Fibroblast of lung (primary cell): Measurements from ENCODE around the gene NLRC5.

Experiments
- EZH2 ChIP-seq: IDR thresholded peaks from 2 replicates; pipeline ENCODE4 v1.5.1; 2012; ENCODE audit warnings: low read length, control low read depth, mild to moderate bottlenecking; ENCODE audit errors: missing control alignments
- TF ChIP-seq, protein P1 (sequence below), 2 donors: IDR thresholded peaks in 1 of 2; conservative IDR thresholded peaks in 1 of 2; 1 replicate in 1 of 2; 2 replicates in 1 of 2; pipeline ENCODE4 v1.5.1; 2011 to 2012; ENCODE audit warnings: low read length in 2 of 2, control low read depth in 1 of 2, inconsistent platforms in 1 of 2, low read depth in 1 of 2, mild to moderate bottlenecking in 1 of 2

GRCh38 chr16:56999409-57000270 lies 10.3 kb downstream of the NLRC5 start:
- TF ChIP-seq, protein P1, sequence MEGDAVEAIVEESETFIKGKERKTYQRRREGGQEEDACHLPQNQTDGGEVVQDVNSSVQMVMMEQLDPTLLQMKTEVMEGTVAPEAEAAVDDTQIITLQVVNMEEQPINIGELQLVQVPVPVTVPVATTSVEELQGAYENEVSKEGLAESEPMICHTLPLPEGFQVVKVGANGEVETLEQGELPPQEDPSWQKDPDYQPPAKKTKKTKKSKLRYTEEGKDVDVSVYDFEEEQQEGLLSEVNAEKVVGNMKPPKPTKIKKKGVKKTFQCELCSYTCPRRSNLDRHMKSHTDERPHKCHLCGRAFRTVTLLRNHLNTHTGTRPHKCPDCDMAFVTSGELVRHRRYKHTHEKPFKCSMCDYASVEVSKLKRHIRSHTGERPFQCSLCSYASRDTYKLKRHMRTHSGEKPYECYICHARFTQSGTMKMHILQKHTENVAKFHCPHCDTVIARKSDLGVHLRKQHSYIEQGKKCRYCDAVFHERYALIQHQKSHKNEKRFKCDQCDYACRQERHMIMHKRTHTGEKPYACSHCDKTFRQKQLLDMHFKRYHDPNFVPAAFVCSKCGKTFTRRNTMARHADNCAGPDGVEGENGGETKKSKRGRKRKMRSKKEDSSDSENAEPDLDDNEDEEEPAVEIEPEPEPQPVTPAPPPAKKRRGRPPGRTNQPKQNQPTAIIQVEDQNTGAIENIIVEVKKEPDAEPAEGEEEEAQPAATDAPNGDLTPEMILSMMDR (conservative IDR thresholded peaks at IDR 0.05 in 1 of 2, IDR thresholded peaks at IDR 0.05 in 1 of 2; ENCODE audit: low read depth in 1 of 2, low read length in 2 of 2) = no peak
- TF ChIP-seq EZH2 = no peak
